HUES48 (cell line): ENCODE results near the gene GPR162.
"Not testable (repeated sequence)": the region's sequence is repeated elsewhere in the genome, so short reads cannot be mapped to it uniquely, and the experiment has no call there.

Experiments
- H3K27ac ChIP-seq: one replicate; pipeline ENCODE4 v1.7.0; 2013; ENCODE audit warnings: low read depth, low read length, inconsistent platforms
- H3K27me3 ChIP-seq: 2 replicates; pipeline ENCODE4 v1.6.1; 2013; ENCODE audit warnings: mild to moderate bottlenecking, low read length; ENCODE audit not compliant: control insufficient read depth, insufficient read depth
- H3K36me3 ChIP-seq: 2 replicates; pipeline ENCODE4 v1.6.1; 2013; ENCODE audit warnings: low read length; ENCODE audit not compliant: control insufficient read depth, insufficient read depth
- H3K4me1 ChIP-seq: 2 replicates; pipeline ENCODE4 v1.6.1; 2013; ENCODE audit warnings: mild to moderate bottlenecking, low read length; ENCODE audit not compliant: control insufficient read depth, insufficient read depth
- H3K4me3 ChIP-seq: 2 replicates; pipeline ENCODE4 v1.5.1; 2013; ENCODE audit warnings: mild to moderate bottlenecking, low read depth, low read length
- H3K9ac ChIP-seq: 2 replicates; pipeline ENCODE4 v1.6.1; 2013; ENCODE audit warnings: mild to moderate bottlenecking, low read depth, low read length, moderate library complexity
- H3K9me3 ChIP-seq: 2 replicates; pipeline ENCODE4 v1.6.1; 2013; ENCODE audit warnings: low read length; ENCODE audit not compliant: control insufficient read depth, insufficient read depth

Gene GPR162

DNA sequence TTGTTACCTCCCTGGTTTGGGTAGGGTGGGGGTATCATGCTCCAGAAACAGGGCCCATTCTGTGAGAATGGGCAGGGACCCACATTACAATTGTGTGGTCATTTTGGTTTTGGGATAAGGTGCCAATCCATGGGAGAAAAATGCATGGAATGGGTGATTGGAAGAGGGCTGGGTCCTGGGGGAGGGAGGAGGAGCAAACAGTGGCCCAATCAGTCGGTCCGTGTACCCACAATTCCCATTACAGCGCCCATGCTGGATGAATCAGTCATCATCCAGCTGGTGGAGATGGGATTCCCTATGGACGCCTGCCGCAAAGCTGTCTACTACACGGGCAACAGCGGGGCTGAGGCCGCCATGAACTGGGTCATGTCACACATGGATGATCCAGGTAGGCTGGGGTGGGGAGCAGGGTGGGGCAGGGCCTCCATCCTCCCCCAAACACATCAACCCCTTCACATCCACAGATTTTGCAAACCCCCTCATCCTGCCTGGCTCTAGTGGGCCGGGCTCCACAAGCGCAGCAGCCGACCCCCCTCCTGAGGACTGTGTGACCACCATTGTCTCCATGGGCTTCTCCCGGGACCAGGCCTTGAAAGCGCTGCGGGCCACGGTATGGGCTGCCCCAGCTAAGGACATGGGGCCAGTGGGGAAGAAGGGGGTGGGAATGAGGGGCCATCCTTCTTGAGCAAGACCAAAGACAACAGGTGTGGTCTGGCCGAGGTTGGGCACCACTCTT is 42.1 kb downstream of the GPR162 start:
- Histone ChIP-seq H3K4me1 (peaks cover 14% of the 10 kb centered on the region), H3K9me3 (no peaks in the 10 kb centered on the region), H3K4me3 (no peak overlapping the region), H3K27me3 (no peaks in the 10 kb centered on the region), H3K36me3 (peaks cover 72% of the 10 kb centered on the region), H3K27ac (no peak overlapping the region), H3K9ac (no peak overlapping the region)

DNA sequence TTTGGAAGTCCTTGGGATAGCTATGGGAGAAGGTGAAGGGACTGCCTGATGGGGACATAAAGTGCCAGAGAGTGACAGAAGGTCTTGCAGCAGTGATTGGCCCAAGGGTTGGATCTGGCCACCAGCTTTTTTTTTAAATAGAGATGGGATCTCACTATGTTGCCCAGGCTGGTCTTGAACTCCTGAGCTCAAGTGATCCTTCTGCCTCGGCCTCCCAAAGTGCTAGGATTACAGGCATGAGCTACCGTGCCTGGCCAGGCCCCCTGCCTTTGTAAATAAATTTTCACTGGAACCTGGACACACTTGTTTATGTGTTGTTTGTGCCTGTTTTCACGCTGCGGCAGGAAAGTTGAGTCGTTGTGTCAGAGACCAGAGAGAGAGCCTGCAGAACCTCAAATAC is 43.7 kb downstream of the GPR162 start:
- H3K27ac ChIP-seq, H3K4me3 ChIP-seq, H3K9me3 ChIP-seq, H3K9ac ChIP-seq, H3K27me3 ChIP-seq: not testable (repeated sequence)
- Histone ChIP-seq H3K36me3 (peaks cover 72% of the 10 kb centered on the region), H3K4me1 (peaks cover 25% of the 10 kb centered on the region)

DNA sequence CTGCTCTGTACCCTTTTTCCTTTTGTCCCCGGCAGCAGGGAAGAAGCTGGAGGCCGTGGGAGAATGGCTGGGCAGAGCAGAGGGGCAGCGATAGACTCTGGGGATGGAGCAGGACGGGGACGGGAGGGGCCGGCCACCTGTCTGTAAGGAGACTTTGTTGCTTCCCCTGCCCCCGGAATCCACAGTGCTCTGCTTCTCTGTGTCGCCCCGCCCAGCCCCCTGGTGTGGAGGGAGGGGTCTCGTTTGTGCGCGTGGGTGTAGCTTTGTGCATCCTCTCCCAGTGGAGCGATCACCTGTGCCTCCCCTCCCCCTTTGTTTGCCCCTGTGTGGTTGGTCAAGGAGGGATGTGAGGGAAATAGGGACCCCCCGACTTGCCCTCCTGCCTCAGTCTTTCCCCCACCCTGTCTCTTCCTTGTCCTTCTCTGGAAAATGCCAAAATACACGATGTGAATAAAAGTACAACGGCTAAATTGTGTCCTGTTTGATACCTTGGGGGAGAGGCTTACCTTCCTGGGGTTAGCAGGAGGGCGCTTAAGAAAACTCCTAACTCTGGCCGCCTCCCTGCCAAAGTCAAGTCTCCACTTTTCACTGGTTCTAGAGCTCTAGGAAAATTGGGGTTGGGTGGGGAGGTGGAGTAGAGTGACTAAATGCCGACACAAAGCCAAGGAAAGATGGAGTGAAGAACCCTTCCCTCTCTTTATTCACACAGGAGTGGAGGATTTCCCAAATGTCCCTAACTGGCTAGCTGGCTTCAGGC is 44.7 kb downstream of the GPR162 start:
- no peaks in the 10 kb centered on the region for H3K27me3 ChIP-seq
- H3K4me1 ChIP-seq: peaks cover 33% of the 10 kb centered on the region
- no peak overlapping the region for H3K9ac ChIP-seq
- H3K4me3 ChIP-seq: peak overlapping the region; percentile 95
- peak overlapping the region; percentile 77 for H3K27ac ChIP-seq
- no peaks in the 10 kb centered on the region for H3K9me3 ChIP-seq
- peaks cover 72% of the 10 kb centered on the region for H3K36me3 ChIP-seq

DNA sequence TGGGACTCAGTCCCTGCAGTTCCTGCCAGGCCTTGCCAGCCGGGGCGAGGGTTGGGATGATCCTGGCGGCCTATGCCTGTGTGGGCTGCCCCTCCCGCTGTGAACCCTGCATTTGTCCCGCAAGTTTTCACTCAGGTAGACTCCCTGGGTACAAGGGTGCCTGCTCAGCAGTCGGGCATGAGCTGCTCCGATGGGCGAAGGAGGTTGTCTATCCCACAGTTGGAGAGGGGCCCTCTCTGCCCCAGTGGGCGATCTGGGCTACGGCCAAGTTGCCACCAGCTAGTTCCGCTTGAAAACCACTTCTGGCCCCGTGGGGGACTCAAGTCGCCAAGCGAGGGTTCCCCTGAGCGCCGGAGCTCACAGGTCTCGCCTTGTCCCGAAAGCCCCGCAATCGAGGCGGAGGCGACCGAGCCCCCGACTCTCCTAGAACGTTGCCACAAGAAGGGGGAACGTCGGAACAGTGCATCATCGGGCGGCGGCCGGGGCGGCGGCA is 45.3 kb downstream of the GPR162 start:
- no peaks in the 10 kb centered on the region for H3K27me3 ChIP-seq
- peak overlapping the region; percentile 95 for H3K4me3 ChIP-seq
- H3K36me3 ChIP-seq: peaks cover 67% of the 10 kb centered on the region
- peaks cover 39% of the 10 kb centered on the region for H3K4me1 ChIP-seq
- H3K27ac ChIP-seq: peak overlapping the region; percentile 77
- H3K9ac ChIP-seq: peak overlapping the region; percentile 38; the same call in 1 of the 2 replicates
- H3K9me3 ChIP-seq: no peaks in the 10 kb centered on the region

DNA sequence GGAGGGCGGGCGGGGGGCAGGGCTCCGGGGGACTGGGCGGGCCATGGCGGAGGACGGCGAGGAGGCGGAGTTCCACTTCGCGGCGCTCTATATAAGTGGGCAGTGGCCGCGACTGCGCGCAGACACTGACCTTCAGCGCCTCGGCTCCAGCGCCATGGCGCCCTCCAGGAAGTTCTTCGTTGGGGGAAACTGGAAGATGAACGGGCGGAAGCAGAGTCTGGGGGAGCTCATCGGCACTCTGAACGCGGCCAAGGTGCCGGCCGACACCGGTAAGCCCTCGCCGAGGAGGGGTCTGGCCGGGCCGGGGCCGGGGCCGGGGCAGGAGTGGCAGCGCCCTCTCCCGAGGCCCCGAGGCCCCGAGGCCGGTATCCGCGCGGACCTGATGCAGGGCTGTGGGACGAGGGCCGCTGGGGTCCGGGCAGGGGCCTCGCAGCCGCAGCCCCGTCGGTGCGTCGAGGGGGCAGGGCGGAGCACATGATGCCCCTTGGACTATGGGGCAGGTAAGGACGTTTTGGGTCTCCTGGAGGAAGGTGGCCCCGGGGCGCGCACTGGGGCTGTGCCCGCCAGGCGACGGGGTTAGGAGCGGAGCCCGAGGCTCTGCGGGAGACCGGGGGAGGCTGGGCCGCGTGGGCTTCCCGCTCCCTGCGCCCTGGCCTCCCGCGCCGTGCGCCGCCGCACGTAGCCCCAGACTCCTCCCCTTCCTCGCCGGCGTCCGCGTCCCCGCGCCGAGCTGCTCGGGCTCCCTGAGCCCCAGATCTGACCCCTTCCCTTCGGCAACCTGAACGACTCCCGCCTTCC is 46.0 kb downstream of the GPR162 start, which contains the start of gene TPI1:
Gene TPI1, plus strand, starts transcription at position 119 of the 798 bp plus-strand sequence. Its CDS starts 36 bp downstream, at position 155.
- Histone ChIP-seq H3K36me3 (peaks cover 61% of the 10 kb centered on the region), H3K4me1 (peaks cover 41% of the 10 kb centered on the region), H3K27ac (peak within 1 kb of the TSS; percentile 87)

DNA sequence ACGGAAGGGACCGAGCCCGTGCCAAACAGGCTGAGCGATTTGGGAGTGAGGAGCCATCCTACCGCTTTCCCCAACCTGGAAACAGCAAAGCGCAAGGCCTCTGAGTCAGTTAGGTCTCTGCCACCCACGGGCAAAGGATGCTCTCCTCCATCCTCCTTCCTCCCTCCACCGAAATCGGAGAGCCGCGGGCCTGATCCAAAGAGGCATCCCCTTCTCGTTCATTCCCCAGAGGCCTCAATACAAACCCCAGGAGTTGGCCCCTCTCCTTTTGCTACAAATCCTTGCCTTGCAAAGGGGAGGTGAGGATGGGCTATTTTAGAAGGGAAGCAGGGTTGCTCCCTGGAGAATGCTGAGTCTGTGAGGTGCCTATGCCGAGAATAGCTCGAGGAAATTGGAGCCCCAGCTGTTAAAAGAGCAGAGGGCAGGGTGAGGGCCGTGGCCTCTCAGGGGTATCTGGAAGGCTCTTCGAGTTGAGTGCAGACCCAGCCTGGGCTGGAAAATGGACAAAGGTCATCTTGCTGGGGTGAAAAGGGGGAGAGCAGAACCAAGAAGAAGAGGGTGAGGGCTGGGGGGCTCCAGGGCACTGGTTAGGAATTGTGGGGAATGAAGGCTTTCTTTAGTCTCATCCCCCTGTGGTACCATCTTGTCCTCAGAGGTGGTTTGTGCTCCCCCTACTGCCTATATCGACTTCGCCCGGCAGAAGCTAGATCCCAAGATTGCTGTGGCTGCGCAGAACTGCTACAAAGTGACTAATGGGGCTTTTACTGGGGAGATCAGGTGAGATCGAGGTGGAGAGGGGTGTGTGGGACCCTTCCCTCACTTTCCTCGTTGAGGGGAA is 46.8 kb downstream of the GPR162 start:
- Histone ChIP-seq H3K27me3 (no peaks in the 10 kb centered on the region), H3K9me3 (no peaks in the 10 kb centered on the region), H3K36me3 (peaks cover 52% of the 10 kb centered on the region), H3K9ac (peak overlapping the region; percentile 88), H3K27ac (peak overlapping the region; percentile 87), H3K4me1 (peaks cover 41% of the 10 kb centered on the region), H3K4me3 (peak overlapping the region; percentile 95)

More for the DNA sequence above, 46.0 kb downstream of the GPR162 start, which contains the start of gene TPI1:
- H3K9ac ChIP-seq: peak within 1 kb of the TSS; percentile 88
- no peaks in the 10 kb centered on the region for H3K9me3 ChIP-seq
- H3K27me3 ChIP-seq: no peaks in the 10 kb centered on the region
- peak within 1 kb of the TSS; percentile 95 for H3K4me3 ChIP-seq

DNA sequence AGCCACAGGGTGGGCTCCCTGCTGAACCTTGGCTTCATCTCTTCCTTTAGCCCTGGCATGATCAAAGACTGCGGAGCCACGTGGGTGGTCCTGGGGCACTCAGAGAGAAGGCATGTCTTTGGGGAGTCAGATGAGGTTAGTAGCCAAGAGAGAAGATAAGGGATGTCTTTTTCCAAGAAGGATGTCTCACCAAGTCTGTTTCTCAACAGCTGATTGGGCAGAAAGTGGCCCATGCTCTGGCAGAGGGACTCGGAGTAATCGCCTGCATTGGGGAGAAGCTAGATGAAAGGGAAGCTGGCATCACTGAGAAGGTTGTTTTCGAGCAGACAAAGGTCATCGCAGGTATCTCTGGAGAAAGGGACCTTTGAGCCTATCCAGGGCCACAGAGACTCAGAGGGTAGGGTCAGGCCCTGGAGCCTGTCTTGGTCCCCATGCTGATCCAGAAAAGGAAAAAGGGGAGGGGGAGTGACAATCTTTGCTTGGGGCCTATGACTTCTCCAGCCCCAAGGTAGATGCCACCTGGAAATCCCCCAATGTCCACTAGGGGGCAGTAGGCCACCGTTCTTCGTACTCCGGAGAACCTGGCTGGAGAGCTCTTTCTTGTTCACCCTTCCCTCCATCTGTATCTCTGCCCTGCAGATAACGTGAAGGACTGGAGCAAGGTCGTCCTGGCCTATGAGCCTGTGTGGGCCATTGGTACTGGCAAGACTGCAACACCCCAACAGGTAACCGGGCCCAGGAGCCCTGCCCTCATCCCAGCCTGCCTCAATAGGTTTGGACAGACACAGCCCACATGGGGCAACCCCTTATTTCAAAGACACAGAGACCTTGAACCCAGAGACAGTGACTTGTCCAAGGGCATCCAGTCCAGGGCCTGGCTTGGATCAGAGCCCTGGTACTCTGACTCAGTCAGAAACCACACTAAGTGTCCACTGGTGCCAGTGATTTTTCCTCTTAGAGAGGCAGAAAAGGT is 47.7 kb downstream of the GPR162 start:
- H3K9ac ChIP-seq: 0 out of 2 replicates have a peak overlapping the region, but pooled peaks have one; percentile 88
- H3K4me3 ChIP-seq: peak overlapping the region; percentile 95
- H3K9me3 ChIP-seq: no peaks in the 10 kb centered on the region
- peak overlapping the region; percentile 37 for H3K27ac ChIP-seq
- H3K27me3 ChIP-seq: no peaks in the 10 kb centered on the region
- H3K4me1 ChIP-seq: peaks cover 44% of the 10 kb centered on the region
- peaks cover 44% of the 10 kb centered on the region for H3K36me3 ChIP-seq

DNA sequence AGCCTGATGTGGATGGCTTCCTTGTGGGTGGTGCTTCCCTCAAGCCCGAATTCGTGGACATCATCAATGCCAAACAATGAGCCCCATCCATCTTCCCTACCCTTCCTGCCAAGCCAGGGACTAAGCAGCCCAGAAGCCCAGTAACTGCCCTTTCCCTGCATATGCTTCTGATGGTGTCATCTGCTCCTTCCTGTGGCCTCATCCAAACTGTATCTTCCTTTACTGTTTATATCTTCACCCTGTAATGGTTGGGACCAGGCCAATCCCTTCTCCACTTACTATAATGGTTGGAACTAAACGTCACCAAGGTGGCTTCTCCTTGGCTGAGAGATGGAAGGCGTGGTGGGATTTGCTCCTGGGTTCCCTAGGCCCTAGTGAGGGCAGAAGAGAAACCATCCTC is 48.7 kb downstream of the GPR162 start:
- Histone ChIP-seq H3K36me3 (peaks cover 34% of the 10 kb centered on the region), H3K4me1 (peaks cover 44% of the 10 kb centered on the region)
- H3K9ac ChIP-seq, H3K27me3 ChIP-seq, H3K4me3 ChIP-seq, H3K27ac ChIP-seq, H3K9me3 ChIP-seq: not testable (repeated sequence)

DNA sequence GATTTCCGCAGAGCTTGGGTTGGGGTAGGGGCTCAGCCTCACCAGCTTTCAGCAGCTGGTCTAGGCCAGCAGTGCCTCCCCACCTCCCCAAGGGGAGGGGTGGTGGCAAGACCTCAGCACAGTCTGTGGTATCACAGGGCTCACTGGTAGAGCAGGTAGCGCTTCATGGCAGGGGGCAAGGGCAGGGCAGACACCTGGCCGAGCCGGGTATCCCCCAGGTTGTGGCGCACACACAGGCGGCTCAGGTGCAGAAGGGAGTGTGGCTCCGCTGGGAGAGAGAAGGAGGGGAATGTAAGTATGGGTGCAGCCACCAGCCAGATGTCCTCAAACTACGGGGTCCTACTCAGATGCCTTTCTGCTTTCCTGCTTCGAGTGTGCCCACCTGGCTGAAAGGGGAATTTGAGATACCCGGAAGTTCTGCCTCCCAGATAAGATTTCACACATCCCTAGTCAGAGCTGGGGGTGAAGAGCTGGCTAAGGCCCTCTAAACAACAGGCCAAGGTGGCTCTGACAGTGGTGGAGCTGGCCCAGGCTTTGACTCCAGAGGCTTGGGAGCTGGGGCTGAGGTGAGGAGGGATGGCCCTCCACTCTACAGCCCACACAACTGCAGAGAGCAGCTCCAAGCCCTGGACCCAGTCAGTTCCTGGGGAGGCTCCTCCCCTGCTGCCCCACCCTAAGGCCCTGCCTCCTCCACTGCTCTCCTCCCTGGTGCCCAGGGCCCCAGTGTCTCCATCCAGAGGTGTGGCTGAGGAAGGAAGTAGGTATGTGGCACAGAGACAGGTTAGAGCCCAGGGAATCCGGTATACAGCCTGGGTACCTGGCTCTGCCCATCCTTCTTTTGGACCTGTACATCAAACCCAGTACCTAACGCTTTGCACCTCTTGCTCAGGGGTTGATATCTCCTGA is 49.7 kb downstream of the GPR162 start:
- Histone ChIP-seq H3K36me3 (peaks cover 30% of the 10 kb centered on the region), H3K9ac (no peak overlapping the region), H3K27me3 (no peaks in the 10 kb centered on the region), H3K9me3 (no peaks in the 10 kb centered on the region), H3K27ac (peak overlapping the region; percentile 67), H3K4me1 (peaks cover 38% of the 10 kb centered on the region), H3K4me3 (peak overlapping the region; percentile 96)
